ENCODE data around the gene TAF12.
"Not testable (repeated sequence)": the region's sequence is repeated elsewhere in the genome, so short reads cannot be mapped to it uniquely, and the experiment has no call there.

Gene TAF12

DNA sequence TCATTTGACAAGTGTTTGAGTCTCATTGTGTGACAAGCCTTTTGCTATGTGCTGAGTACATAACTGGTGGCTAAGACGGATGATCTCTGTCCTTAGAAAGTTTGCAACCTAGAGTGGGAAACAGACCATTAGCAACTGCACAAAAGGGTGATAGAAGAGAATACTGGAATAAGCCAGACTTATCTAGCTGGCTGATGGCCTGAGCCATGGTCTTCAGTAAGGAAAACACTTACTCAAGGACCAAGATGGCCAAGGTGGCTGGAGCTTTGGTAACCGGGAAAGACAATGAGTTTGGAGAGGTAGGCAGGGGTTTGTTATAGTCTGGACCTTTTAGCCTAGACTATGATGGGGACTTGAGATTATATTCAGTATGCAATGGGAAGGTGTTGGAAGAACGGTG, 1.6 kb upstream of the TAF12 start:
- no peak for DNase-seq

DNA sequence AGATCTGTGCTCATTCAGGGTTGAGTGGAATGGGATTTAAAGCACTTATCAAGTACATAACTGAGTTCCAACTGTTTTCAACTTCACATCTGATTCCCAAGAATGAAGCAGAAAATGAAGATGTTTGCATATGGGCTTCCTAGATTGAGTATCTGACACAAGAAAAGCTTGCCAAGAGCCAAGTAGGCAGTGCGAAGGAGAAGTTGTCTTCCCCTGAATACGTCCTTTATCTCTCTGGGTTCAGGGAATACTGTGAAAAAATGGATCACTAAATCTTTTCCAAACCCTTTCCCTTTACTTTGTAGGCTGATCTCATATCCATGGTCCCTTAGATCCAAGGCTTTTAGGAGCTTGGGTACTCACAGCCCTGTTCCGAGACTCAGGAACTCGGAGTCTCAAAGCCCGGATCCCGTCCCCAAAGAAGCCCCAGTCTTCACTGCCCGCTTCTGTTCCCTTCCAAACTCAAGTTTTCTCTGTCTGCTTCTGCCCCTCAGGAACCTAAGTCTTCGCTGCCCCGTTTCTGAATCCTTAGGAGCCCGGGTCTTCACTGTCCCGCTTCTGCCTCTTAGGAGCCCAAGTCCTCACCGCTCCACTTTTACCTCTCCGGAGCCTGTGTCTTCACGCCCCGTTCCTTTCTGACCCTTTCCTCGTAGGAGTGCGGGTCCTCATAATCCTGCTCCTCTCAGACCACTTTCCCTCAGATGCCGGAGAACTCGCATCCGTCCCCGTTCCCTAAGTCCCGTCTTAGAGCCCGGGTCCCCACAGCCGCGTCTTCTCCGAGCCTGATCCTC, 616 bp downstream of the TAF12 start:
- no peak for DNase-seq

DNA sequence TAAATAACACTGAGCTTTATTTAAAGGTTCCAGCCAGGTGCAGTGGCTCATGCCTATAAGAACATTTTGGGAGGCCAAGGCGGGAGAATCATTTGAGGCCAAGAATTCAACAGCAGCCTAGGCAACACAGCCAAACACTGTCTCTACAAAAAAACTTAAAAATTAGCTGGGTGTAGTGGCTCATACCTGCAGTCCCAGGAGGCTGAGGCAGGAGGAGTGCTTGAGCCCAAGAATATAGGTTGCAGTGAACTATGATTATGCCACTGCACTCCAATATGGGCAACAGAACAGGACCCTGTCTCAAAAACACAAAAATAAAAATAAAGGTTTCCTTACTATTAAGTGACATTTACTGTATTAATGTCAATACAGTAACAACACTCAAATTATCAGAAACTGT, 2.1 kb downstream of the TAF12 start:
- DNase-seq, result peak; percentile 39

DNA sequence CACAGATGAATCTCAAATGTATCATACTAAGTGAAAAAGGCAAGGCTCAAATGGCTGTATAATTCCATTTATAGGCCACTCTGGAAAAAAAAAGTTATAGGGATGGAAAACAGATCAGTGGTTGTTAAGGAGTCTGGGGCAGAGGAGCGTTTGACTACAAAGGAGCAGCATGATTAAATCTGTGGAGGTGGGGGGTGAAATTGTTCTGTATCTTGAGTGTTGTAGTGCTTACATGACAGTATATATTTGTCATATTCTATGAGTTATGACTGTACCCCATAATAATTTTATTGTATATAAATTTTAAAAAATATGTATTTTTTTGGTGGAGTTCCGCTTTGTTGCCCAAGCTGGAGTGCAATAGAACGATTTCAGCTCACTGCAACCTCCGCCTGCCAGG, 10.3 kb downstream of the TAF12 start:
- DNase-seq, result no peak

DNA sequence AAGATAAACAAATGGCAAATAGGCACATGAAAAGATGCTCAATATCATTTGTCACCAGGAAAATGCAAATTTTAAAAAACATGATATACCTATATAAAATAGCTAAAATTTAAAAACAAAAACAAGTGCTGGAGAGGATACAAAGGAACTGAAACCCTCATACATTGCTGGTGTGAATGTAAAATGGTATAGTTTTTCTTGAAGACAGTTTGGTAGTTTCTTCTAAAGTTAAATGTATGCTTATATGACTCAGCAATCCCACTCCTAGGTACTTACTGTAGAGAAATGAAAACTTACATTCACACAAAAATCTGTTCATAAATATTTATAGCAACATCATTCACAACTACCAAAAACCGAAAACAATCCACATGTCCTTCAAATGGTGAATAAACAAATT, 11.2 kb downstream of the TAF12 start:
- no peak for DNase-seq

DNA sequence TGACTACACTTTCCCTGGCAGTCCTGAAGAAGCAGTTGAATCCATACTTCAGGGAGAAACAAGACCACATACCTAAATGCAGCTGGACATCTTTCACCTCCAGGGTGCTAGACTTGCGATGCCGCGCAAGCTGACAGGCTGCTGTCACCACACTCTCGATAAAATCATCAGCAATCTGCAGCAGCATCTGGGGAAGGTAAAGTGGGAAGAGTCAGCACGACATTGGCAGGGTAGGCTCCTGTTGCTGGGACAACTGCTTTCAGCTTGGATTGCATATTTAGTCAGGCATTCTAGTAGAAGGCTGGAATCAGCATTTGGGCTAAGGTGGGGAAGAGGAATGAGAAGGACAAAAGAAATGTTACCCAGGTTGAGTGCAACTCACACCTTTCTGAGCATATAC, 29.7 kb downstream of the TAF12 start:
- no peak for DNase-seq

DNA sequence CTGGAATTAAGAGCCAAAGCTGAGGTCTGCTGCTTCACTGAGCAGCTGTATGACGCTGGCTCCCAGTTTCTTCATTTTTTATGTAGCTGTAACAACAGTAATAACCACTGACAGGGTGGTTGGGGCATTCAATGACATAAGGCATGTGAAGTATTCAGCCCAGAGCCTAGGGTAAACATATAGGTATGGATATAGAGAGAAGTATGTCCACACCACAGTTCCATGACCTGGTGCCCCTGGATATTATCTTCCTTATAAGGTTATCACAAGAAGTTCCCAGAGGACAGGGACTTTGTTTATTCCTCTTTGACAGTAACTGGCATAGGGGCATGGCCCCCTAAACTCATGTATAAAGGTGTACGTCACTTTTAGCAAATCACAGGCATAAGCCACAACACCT, 36.1 kb downstream of the TAF12 start:
- no peak for DNase-seq

DNA sequence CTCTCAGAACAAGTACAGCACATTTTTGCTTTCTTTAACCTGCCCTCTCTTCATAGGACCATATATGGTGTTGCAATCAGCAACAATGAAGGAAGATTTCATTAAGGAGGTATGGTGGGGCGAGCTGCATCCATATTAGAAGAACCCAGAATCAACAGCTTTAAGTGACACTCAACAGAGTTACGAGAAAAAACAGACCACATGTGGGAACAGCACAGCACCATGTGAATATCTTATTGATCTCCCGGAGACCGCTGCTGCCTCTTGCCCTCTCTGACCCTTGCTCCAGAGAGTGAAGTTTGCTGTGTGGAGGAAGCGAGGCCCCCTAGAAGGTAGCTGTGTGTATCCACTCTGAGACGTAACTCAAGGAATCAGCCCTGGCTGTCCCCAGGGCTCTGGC, 37.9 kb downstream of the TAF12 start:
- no peak for DNase-seq

DNA sequence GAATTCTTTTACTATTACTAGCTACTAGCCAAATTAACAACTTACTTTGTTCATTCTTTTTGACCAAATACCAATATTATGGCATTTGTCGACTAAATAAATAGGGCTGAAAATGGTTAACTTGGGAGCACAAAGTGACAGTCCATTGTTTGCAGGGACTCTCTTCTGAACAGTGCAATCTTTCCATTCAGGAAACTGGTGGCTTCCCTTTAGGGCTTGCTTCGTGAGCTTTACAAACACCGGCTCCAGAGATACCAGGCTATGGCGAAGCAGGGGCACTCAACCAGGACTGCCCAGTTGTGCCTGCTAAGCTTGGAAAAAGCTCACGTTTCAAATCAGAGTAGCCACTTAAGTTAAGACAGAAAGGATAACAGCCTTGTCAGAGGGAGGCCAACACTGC, 38.5 kb downstream of the TAF12 start:
- DNase-seq, result no peak

DNA sequence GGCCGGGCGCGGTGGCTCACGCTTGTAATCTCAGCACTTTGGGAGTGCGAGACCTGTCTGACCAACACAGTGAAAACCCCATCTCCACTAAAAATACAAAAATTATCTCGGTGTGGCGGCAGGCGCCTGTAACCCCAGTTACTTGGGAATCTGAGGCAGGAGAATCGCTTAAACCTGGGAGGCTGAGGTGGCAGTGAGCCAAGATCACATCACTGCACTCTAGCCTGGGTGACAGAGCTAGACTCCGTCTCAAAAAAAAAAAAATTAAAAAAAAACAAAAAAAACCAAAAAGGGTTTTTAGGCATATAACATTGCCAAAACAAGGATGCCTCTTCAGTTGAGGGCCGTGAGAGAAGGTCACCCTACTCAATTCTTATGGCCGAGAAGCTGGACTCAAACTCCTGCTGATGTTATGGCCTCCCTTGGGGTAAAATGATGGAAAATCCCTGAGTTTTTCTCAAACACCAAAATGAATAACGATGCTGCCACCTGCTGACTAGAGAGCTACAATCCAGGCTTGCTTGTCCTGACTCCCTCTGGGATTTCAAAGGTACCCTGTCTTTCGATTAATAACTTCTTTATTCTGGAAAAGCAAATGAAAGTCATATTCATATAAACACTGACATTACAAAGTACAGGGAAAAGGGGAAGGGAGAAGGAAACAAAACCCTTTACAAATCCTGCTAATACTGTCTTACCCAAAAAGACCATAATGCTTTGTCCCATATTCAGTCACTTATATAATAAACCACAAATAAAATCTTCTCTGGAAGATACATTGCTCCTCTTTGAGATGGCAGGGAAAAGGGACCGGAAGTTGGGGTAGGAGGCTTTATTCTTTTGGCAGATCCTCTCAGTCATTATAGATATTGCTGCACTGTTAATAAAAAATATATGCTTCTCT, 40.1 kb downstream of the TAF12 start:
- peak; percentile 28 for DNase-seq

DNA sequence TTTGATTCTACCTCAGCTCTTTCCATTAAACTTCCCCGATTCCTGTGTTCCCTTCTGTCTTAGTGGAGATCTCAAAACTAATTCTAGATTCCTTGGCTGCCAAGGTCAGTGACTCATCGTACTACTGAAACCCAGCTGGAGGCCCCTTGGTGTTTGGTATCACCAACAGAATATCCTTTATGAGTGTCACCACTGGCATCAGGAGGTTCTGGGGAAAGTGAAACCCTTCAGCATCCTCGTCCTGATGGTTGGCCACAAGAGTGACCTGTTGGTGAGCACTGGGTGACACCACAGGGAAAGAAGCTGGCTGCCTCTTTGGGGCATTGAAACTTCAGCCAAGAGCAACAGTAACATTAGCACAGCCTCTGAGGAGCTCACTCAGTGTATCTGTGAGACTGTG, 41.2 kb downstream of the TAF12 start:
- no peak for DNase-seq

DNA sequence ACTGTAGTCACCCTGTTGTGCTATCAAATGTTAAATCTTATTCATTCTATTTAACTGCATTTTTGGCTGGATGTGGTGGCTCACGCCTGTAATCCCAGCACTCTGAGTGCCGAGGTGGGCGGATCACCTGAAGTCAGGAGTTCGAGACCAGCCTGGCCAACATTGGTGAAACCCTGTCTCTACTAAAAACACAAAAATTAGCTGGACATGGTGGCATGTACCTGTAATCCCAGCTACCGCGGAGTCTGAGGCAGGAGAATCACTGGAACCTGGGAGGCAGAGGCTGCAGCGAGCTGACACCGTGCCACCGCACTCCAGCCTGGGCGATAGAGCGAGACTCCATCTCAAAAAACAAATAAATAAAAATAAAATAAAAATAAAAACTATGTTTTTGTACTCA, 46.6 kb downstream of the TAF12 start:
- DNase-seq, result not testable (repeated sequence)

DNA sequence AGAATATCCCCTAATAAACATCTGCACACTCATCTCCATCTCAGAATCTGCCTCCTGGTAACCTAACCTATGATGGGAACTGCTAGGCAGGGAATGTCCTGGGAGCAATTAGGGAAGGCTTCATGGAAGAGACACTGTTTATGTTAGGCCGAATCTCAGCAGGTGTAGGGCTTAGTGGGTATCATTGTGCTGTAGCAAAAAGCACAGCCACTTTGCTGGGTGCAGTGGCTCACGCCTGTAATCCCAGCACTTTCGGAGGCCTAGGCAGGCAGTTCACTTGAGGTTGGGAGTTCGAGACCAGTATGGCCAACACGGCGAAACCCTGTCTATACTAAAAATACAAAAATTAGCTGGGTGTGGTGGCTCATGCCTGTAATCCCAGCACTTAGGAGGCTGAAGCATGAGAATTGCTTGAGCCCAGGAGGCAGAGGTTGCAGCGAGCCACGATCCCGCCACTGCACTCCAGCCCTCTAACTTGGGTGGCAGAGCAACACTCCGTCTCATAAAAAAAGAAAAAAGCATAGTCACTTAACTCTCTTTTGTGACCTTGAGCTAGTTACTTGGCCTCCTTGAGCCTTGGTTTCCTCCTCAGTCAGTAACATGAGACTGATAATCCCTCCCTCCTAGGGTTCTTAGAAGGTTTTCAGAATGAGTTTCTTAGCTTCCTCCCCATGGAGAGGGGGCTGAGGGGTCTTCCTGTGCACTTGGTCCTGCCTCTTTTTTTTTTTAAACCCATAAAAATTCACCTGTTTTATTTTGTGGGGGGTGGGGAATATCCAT, 47.3 kb downstream of the TAF12 start:
- no peak for DNase-seq

DNA sequence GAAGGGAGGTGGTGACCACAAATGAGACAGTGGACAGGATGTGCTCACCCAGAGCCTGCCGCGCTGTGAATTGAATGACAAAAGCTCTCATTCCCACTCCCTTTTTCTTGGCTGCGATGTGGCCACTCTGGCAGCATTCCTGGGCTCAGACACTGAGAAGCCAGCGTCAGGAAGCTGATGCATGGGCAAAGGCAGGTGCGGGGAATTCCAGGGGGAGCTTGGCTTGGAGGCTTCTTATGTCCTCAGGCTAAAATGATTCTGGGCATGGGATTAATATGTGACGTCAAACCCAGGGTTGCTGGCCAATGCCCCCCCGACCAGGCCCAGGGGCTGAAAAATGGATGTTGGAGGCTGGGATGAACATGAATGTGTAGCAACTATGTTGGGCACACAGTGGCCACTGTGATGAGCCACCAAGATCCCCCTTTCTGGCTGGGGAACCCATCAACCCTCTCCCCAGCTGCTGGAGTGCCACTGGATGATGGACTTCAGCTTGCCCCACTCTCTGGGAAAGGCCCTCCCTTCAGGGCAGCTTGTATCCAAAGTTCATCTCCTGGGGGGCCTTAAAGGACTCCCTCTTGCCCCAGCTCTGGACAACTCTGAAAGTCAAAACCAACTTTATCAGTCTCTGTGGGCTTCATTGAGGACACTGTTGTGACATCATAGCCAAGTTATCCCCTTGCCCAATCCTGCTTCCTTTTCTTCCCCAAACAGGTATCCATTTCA, 48.0 kb downstream of the TAF12 start:
- not testable (repeated sequence) for DNase-seq

DNA sequence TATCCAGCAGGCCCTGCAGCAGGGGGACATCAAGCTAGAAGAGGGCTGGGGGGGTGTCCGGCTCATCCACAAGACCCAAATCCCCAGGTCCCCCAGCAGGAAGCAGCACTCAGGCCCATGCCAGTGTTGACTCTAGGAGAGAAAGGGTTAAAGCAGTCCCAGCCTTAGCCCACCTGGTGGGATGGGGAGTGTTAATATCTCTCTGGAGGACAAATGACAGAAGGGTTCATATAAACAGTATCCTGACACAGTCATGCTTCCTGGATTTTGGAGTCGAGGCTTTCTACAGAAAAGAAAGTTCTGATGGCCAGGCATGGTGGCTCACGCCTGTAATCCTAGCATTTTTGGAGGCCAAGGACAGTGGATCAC, 48.9 kb downstream of the TAF12 start:
- not testable (repeated sequence) for DNase-seq

DNA sequence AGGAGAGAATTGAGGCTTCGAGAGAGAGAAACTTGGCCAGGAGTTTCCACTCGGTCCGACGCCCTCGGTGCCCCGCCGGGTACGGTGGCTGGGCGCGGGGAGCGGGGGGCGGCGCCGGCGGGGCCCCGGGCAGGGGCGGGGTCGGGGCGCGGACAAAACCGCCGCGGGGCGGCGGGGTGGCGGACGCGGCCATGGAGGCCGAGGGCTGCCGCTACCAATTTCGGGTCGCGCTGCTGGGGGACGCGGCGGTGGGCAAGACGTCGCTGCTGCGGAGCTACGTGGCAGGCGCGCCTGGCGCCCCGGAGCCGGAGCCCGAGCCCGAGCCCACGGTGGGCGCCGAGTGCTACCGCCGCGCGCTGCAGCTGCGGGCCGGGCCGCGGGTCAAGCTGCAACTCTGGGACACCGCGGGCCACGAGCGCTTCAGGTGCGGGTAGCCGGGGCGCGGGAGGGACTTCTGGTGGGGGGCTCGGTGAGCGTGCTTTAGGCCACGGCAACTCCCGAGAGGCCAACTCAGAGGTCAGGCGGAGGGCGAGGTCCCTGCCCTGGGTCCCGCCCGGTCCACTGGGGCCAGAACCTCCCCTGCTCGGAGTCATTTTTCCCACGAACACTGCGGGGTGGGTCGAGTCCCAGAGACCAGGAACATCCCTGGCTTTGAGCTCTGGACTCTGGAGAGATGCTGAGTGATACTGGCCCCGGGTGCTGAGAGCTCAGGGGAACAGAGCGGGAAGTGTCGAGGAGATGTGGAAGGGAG, 50.4 kb downstream of the TAF12 start:
- no peak for DNase-seq

DNA sequence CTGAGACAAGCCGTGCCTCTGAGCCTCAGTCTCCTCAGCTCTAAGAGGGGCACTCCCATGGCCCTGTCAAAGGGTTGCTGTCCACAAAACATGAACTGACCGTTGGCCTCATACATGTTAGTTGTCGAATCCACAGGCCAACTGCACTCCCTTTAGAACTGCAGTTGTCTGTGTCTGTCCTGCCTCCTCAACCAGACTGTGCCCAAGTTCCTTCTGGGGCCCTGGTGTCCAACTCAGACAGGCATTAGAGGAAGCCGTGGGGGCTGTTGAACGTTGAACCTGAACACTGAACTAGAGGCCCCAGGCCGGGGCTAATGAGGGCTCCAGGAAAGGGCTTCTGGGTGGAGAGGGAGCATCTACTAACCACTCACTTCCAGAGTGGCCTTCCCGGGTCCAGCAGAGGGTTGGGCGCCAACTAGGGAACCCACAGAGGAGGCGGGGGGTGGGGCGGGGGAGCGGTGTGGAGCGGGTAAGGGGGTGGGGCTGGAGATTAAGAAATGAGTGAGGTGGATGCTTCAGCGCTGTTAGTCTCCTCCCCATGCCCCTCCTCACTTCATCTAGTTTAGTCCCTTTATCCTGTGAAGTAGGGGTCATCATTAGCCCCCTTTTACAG, 51.1 kb downstream of the TAF12 start, which contains the start of gene RAB42:
RAB42 (plus strand) TSS at position 558 of the 613 bp plus-strand sequence. CDS start 247 bp downstream, outside the sequence.
- DNase-seq, result no peak

DNA sequence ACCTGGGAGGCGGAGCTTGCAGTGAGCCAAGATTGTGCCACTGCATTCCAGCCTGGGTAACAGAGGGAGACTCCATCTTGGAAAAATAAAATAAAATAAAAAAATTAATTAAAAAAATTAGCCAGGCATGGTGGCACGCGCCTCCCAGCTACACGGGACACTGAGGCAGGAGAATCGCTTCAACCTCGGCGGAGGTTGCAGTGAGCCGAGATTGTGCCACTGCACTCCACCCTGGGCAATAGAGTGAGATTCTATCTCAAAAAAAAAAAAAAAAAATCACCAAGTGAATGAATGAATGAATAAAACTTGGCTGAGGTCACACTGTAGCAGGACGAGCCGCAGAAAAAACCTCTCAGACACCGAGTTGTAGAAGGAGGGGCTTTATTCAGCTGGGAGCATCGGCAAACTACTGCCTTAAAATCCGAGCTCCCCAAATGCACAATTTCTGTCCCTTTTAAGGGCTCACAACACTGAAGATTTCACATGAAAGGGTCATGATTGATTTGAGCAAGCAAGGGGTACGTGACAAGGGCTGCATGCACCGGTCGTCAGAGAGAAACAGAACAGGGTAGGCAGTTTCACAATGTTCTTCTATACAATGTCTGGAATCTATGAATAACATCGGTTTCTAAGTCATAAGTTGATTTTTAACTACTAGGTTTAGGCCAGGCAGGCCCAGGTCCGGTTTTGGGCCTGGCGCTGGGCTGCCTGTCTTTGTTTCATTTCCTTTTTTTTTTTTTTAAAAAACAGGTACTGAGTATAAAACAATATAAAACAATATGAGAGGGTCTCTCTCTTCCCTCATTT, 56.1 kb downstream of the TAF12 start:
- not testable (repeated sequence) for DNase-seq

DNA sequence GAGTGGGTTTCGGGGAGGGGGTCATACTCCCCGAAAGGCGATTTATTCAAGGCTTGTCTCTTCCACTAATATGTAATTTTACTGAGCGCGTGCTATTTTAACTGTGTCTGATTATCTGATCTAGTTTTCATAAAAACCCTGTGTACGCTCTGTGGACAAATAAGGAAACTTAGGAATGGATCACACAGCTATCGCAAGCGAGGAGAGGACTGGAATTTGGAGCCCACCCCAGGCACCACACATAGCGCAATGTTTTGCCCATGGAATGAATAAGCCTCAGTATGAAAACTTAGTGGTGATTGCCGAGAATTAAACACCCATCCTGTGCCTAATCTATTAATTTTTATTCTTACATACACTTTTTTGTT, 60.6 kb downstream of the TAF12 start:
- DNase-seq, result no peak

DNA sequence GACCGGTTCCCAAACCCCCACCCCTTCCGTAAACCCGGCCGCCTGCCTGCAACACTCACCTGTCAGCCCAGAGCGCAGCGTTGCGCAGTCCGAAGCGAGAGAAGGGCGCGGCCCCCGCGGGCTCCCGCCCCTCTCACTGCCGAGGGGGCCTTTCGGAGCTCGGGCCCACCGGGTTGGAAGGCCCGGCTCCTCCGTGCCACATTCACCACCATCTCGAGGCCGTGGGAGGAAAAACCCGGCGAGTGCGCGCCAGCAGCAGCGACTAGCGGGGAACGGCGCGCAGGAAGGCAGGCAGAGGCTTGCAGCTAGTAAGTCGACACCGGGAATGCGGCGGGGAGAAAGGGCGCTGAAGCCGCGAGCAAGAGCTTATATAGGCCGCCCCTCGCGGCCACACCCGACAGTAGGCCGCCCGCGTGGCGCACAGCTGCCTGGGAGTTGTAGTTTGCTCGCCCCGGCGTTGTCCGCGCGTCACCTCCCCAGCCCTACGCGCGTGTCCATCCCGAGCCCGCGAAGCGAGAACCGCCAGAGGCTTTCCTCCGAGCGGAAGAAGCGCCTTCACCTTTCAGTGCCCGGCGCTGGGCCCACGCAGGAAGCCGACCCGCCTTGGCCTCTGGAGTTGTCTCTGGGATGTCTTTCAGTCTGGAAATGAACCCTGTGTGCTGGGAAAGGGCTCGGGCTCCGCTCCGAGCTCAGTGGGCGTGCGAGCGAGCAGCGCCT, 61.2 kb downstream of the TAF12 start:
- peak; percentile 95 for DNase-seq

All from CD4-positive, alpha-beta T cell treated with Interleukin-4 for 4 hours (primary cell).